ENCODE data around the gene TMEM198.

TMEM198 gene

DNA sequence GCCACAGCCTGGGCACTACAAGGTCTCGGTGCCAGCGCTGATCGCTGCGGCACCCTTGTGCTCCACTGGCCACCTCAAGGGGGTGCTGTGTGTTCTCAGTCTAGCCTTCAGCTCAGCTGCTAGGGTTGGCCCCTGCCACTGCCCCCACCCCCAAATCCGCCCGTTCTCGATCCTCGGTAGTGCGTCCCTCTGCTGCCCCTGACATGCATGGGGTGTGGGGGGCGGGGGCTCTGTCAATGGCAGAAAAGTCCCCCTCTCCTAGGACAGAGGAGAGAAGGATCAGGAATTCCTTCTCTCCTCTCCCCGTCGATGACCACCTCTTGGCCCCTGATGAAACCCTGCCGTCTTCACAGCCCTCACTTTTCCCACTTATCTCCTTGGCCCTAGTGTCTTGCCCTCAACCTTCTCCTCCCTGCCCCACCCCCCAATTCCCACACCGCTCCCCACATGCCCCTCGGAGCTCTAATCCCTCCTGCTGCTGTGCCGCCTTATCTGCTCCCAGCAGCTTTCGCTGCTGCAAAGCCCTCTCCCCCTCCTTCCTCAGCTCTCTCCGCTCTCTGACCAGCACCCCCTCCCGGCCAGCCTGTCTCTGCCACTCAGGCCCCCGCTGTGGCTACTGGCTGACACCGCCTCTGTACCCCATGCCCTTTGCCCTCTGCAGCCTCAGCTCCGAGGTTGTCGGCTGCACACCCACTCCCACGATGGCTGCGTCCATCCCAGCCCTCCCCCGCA lies 33.9 kb upstream of the TMEM198 start:
- DNase-seq: no peak

- DNase-seq: no peak
Observed at GRCh38 chr2:219510512-219511135, 33.2 kb upstream of the TMEM198 start.

GRCh38 chr2:219511547-219512325 lies 32.1 kb upstream of the TMEM198 start:
- DNase-seq: no peak

DNA sequence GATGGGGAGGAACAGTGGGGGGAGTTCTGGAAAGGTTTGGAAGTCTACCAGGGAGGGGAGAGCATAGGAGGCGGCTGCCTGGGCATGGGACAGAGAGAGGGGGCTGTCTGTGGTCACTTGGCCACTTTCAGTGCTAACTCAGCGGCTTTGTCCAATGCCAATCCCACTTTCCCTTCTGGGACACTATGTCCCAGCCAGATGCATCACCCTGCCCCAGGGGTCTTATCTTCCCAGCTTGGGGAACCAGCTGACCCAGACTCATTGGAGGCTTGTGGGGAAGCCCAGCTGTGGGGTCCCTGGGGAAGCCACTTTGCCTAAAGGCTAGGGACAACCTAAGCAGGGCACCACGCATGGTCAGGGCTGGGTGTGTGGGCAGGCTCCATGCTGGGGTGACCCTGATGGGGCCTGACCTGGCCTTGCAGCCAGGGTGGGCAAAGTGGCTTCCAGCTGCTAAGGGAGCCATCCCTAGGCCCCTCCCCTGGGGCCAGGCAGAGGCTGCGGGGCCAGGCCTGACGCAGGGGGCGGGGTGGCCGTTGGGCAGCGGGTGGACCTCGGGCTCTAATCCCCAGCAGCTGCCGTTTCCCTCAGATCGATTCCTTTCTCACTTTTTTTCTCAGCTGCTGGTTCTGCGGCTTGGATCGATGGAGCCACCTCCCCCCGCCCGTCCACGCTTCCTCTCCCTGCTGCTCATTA lies 31.2 kb upstream of the TMEM198 start:
- DNase-seq: no peak

GRCh38 chr2:219513787-219514186 lies 30.0 kb upstream of the TMEM198 start:
- DNase-seq: no peak

GRCh38 chr2:219514196-219514761 lies 29.5 kb upstream of the TMEM198 start, which contains the start of gene ASIC4:
Gene ASIC4, plus strand, starts transcription at chr2:219514482. Its CDS starts 243 bp downstream, at chr2:219514725.
- DNase-seq: no peak

GRCh38 chr2:219514836-219515235 lies 29.0 kb upstream of the TMEM198 start:
- no peak for DNase-seq

DNA sequence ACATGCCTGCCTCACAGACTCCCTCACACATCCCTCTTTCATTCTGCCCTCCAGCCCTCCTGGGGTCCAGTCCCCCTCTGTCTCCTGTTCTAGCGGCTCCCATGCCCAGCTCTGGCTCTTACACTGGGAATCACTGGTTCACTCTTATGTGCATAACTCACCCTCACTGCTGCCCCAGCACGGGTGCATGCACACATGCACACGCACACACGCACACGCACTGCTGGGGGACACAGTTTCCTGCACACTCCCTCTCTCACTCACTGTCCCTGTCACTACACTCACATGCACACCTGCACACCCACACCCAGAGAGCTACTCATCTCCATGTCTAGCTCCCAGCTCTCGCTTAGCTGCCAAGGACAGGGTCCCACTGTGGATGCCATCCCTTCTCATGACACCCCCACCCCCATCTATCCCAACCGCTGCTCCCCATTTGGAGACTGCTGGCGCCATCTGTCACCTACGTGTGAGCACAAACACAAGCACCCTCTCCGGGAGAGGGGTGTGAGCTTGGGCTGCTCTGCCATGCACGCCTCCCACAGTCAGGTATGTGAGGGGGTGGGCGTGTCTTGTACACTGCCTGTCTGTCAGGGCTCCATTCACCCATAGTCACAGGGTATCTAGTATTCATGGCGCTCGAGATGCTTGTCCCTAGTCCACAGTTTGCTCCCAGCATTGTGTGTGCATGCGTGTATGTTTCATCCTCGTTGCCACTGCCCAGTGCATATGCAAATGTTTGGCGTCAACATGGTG lies 27.8 kb upstream of the TMEM198 start:
- DNase-seq: no peak

GRCh38 chr2:219516888-219517287 lies 26.9 kb upstream of the TMEM198 start:
- DNase-seq: no peak

- DNase-seq: no peak
Observed at GRCh38 chr2:219517954-219518778, 25.7 kb upstream of the TMEM198 start.

DNA sequence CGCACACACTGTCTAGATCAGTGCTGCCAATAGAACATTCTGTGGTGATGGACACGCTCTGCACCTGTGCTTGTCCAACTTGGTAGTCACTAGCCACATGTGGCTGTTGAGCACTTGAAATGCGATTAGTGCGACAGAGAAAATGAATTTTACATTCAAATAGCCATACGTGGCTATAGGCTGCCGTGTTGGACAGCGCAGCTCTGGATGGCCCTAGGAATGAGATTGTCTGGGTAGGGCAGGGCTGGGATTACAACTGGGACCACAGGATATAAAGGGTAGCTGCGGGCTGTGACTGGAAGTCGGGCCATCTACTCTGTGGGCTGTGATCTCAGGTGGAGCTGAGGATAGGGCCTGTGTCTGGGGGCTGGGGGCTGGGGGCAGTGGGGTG lies 24.3 kb upstream of the TMEM198 start:
- DNase-seq: no peak

GRCh38 chr2:219520079-219520478 lies 23.7 kb upstream of the TMEM198 start:
- DNase-seq: no peak

GRCh38 chr2:219521066-219521880 lies 22.6 kb upstream of the TMEM198 start:
- DNase-seq: no peak

GRCh38 chr2:219522111-219523030 lies 21.5 kb upstream of the TMEM198 start:
- no peak for DNase-seq

GRCh38 chr2:219523031-219523671 lies 20.7 kb upstream of the TMEM198 start:
- no peak for DNase-seq

GRCh38 chr2:219524817-219525216 lies 19.0 kb upstream of the TMEM198 start:
- no peak for DNase-seq

- DNase-seq: no peak
Observed at GRCh38 chr2:219525533-219526232, 18.1 kb upstream of the TMEM198 start.

All from NCI-H2107 (cell line).